ENCODE results near the gene CLEC2L.

CLEC2L gene

DNA sequence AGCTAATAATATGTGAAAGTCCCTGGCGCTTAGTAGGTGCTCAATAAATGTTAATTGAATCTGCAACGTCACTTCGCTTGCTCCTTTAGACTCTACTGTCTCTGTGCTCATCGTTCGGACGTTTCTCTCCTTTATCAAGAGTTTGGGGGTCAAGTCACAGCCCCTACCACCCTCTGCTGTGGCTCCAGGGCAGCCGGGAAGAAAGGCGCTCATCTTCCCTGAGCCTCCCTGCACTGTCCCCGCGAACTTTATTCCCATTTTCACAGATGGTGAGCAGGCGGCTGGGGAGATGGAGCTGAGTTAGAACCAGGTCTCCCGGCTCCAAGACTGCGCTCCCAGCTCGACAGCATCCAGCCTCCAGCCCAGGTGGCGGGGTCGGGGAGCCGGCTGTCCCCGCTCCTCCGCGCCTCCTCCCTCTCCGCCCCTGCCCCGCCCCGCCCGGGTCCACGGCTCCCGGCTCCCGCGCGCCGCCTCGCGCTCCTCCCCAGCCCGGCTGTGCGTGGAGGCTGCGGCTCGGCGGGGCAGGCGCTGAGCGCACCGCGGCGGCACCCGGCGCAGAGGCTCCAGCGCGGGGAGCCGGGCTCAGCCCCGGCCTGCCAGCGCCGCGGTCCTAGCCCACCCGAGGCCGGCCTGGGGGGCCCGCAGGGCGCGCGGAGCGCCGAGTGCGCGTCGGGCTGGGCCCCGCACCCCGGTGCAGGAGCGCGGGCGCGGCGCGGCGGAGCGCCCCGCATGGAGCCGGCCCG, at the start of gene CLEC2L:
TSS of gene CLEC2L (plus strand) at position 487 of the 743 bp plus-strand sequence. CDS start at position 730, 243 bp downstream.
- DNase-seq (ENCODE audit: low read depth in 3 of 3), result no peak

- no peak for DNase-seq (ENCODE audit: low read depth in 3 of 3)
Observed at GRCh38 chr7:139476139-139476538, 47.3 kb upstream of the CLEC2L start.

DNA sequence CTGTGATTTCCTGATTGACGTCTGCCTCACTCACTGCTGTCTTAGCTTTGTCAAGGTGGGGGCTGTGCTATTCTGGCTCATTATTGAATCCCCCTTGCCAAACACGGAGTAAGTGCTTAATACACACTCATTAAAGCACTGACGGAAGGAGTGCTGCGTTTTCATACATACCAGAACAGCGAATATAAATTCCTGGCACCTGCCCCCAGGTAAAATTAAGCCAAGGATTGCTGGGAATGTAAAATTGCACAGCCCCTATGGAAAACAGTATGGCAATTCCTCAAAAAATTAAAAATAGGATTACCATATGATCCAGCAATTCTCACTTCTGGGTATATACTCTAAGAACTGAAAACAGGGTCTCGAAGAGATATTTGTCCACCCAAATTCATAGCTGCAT, 46.6 kb upstream of the CLEC2L start:
- no peak for DNase-seq (ENCODE audit: low read depth in 3 of 3)

GRCh38 chr7:139479620-139480019, 43.9 kb upstream of the CLEC2L start:
- no peak for DNase-seq (ENCODE audit: low read depth in 3 of 3)

DNA sequence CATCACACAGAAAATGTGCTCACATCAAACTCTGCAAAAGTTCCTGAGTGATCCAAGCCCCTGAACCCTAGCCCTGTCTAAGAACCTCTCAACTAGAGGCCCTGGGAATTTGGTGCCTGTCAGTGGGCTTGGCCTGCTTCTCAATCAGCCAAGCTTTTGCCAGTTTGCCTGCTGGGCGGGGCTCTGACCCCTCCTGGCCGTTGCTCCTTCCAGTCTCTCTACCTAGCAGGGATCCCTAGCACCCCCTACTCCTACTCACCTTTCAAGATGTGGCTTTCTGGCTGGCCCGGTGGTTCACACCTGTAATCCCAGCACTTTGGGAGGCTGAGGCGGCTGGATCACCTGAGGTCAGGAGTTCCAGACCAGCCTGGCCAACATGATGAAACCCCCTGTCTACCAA, 42.1 kb upstream of the CLEC2L start:
- no peak for DNase-seq (ENCODE audit: low read depth in 3 of 3)

DNA sequence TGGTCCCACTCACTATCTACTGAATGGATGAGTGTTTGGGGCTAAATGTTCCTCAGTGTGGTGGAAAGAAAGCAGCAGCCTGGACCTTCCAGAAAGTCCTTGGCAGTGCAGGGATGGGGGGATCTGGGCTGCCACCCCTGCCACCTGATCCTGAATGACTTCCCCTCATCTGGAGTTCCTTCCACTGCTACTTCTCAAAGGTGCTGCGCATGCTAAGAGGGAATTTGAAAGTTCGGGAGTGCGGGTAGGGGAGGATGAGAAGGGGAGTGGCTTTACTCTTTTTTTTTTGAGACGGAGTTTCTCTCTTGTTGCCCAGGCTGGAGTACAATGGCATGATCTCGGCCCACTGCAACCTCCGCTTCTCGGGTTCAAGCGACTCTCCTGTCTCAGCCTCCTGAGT, 41.4 kb upstream of the CLEC2L start:
- no peak for DNase-seq (ENCODE audit: low read depth in 3 of 3)

GRCh38 chr7:139482662-139483466, 40.6 kb upstream of the CLEC2L start:
- DNase-seq (ENCODE audit: low read depth in 3 of 3), result no peak

- no peak for DNase-seq (ENCODE audit: low read depth in 3 of 3)
Observed at GRCh38 chr7:139487366-139488080, 36.0 kb upstream of the CLEC2L start.

DNA sequence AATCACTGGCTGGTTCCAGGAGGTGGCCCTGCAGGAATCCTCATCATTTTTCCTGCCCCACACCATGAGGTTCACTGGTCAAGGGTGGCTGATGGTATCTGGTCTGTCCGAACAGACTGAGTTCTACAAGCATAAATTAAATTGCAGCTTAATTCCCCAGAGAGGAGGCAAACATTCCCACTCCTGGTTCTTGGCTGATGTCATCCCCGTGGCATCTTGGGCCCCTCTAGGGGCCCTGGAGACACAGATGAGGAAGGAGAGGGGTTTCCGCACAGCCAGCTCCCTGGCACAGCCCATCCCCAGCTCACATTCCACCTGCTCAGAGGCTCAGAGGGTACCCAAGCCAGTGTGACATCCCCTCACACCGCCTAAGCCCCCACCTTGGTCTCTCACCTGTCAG, 34.7 kb upstream of the CLEC2L start:
- no peak for DNase-seq (ENCODE audit: low read depth in 3 of 3)

GRCh38 chr7:139490130-139490529, 33.4 kb upstream of the CLEC2L start:
- no peak for DNase-seq (ENCODE audit: low read depth in 3 of 3)

DNA sequence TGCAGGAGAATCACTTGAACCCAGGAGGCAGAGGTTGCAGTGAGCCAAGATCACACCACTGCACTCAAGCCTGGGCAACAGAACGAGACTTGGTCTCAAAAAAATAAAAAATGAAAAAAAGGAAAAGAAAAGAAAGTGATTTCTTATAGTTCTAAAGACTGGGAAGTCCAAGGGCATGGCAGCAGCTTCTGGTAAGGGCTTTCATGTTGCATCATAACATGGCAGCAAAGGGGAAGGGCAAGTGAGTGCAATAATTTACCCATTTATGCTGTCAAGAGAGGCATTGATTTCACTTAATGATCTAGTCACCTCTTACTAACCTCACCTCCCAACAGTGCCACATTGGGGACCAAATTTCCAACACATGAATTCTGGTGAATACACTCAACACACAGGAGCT, 31.2 kb upstream of the CLEC2L start:
- no peak for DNase-seq (ENCODE audit: low read depth in 3 of 3)

- no peak for DNase-seq (ENCODE audit: low read depth in 3 of 3)
Observed at GRCh38 chr7:139494835-139495579, 28.5 kb upstream of the CLEC2L start.

DNA sequence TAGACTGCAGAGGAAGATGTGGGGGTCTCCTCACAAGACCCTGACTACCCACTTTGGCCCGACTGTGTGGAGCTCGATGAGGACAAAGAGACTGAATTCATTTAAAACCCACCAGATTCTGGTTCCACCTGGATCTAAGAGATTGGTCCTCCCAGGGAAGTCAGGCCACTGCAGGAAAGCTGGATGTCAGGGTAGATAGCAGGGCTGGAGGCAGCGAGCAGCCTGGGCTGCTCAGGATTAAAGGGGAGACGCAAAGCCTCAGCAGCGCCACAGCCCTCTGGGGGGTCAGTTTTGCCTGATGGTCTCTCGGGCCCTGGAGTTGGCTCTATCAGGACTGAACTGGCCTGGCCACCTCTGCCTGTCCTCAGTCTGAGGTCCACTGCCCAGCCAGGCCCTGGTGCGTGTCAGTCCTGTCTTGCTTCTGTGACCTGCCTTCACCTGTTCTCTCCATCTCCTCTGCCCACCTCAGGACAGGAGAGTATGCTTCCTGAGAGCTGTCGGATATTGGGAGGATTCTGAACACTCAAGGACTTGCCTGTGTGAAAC, 27.8 kb upstream of the CLEC2L start:
- no peak for DNase-seq (ENCODE audit: low read depth in 3 of 3)

- no peak for DNase-seq (ENCODE audit: low read depth in 3 of 3)
Observed at GRCh38 chr7:139496528-139496927, 27.0 kb upstream of the CLEC2L start.

- DNase-seq (ENCODE audit: low read depth in 3 of 3), result no peak
Observed at GRCh38 chr7:139500770-139501138, 22.7 kb upstream of the CLEC2L start.

DNA sequence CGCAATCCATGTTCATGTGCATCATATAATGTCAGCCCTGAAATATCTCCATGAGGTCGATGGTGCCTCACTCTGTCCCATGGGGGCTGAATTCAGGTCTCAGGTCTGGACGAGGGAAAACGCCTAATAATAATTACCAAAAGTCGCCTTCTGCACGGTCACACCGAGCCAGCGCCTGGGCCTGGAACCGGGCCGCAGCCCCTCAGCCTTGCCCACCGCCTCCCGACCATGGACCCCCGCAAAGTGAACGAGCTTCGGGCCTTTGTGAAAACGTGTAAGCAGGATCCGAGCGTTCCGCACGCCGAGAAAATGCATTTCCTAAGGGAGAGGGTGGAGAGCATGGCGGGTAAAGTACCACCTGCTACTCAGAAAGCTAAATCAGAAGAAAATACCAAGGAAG, 21.3 kb upstream of the CLEC2L start:
- DNase-seq (ENCODE audit: low read depth in 3 of 3), result no peak

DNA sequence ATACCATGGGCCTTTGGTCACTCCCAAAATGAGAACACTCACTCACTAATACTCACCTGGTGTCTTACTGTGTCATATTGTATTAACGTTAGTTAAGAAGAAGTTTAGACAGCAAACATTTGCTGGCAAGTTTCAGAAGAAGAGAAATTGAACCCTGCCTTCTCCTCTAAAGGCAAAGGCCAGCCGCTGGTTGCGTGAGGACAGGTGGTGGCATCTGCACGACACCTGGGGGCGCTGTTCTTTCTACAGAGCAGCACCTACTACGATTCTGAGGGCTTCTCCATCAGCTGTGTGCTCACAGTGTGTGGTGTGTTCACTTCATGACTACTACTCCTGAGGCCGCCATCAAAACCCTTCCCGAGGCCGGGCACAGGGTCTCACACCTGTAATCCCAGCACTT, 17.9 kb upstream of the CLEC2L start:
- DNase-seq (ENCODE audit: low read depth in 3 of 3), result no peak

DNA sequence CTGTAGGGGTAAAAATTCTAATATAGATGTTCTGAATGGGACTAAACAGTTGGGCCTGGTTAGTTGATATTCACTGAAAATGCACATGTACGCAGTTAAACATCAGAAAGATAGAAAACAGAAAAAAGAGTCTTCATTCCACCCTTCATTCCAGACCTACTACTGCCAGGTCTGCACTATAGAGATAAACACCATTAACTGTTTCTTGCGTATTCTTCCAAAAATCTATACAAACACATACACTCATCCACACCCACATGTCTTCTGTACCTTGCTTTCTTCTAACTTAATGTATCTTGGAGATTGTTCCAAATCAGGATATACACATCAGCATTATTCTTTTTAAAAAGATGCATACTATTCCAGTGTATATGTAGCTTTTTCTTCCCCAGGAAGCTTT, 13.9 kb upstream of the CLEC2L start:
- no peak for DNase-seq (ENCODE audit: low read depth in 3 of 3)

DNA sequence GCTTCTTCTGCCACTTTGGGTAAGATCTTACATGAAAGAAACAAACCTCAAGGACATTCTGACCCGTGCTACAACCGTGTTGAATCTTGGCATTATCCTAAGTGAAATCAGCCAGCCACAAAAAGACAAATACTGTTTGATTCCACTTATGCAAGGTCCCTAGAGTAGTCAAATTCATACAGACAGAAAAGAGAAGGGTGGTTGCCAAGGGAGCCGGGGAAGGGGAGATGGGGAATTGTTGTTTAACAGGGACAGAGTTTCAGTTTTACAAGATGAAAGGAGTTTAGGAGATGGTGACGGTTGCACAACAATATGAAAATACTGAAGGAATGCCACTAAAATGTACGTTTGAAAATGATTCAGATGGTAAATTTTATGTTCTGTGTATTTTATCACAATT, 12.2 kb upstream of the CLEC2L start:
- DNase-seq (ENCODE audit: low read depth in 3 of 3), result no peak

DNA sequence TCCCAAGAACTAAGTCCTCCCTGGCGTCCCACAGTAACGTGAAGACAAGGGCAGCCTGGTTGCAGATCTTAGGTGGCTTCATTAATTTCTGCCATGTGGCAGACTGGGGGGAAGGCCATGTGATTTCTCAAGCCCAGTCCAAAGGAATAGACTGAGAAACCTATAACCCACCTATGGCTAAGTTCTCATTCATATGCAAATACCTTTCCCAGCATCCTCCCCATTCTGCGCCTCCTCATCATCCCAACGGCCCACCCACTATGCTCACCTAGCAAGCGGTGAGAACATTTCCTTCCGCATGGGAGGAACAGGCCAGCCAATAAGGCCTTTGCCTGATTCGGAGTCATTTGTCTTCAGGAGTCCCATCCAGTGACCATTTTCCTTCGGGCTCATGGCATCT, 8.2 kb upstream of the CLEC2L start:
- DNase-seq (ENCODE audit: low read depth in 3 of 3), result no peak

DNA sequence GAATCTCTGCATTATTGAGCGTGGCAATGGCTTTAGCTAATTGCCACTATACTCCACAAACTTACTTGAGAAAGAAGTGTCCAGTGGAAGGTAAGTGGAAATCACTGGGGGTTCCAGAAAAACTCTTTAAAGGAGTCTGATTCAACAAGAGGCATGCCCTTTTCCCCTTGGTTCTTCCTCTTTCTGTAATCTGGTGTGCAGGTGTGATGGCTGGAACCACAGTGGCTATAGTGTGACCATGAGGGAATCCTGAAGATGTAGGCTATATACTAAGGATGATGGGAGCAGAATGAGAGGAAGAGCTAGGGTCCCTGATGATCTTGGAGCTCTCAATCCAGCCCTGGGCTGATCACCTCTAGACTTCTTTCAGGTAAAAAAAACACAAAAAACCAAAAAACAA, 2.0 kb upstream of the CLEC2L start:
- no peak for DNase-seq (ENCODE audit: low read depth in 3 of 3)

DNA sequence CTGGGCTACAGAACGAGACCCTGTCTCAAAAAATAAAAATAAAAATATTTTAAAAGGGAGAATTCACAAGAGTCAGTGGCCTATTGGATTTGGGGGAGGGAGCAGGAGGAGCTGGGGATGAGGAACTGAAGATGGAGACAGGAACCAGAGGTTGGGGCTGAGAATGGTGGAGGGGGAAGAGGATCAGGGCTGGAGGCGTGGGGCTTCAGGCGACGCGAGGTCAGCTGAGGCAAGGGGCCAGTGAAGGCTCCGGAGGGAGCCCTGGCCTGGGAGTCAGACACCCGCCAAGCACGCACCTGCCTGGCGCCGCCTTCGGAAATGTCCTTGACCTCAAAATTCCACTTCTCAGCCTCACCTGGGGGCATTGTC, 671 bp upstream of the CLEC2L start:
- no peak for DNase-seq (ENCODE audit: low read depth in 3 of 3)

All from stimulated activated CD4-positive, alpha-beta T cell treated with anti-CD3 and anti-CD28 coated beads, TNF-alpha, amount 100 ng/mL, for 48 hours (primary cell).